ENCODE data around the gene CRISP3. TPM values are rescaled to one million over a fixed set of nuclear protein-coding genes. Genes with fewer than 3 reads are reported as not detected.

CRISP3 gene
- total and polyA plus RNA-seq, 2 of the 8 experiments (the other 6 are each of a cell fraction or from before 2014, with no cell fraction given): not detected

DNA sequence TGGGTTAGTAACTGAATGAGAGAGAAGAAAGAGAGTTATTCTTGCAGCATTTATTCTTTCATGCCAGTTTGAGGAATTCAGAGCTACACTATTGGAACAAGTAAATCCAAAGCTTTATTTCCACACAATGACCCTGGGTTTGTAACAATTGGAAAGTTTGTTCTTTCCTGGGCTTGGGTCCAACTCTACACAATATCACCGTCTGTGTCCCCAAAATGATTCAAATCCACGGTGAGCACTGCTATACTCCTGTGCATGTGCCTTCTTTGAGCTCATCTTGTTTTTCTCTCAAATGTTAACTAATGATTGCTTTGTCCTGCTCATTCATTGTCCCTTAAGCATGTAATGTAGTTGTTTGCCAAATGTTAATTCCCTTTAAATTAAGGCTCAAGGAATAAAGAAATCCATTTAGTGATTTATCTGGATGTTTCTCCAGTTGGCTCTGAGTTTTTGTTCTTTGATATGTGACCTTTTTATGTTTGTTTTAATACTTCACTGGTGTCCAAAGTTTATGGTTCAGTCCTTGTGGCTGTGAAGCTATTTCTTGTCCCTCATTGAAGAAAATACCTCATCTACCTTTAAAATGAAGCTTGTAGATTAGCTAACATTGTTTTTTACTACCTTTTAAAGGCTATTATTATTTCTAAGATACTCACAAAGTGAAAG lies 20.5 kb upstream of the CRISP3 start:
- no peaks in the 10 kb centered on the region for H3K23me2 ChIP-seq (ENCODE audit: low read depth, low read length)
- no peak overlapping the region for H2BK15ac ChIP-seq (ENCODE audit: low read length)
- no peak overlapping the region for H2BK12ac ChIP-seq (ENCODE audit: low read depth, low read length)
- no peaks in the 10 kb centered on the region for H3K79me2 ChIP-seq (ENCODE audit: control insufficient read depth in 1 of 2, insufficient read depth in 2 of 2, low read length in 2 of 2)
- H3K4me3 ChIP-seq (ENCODE audit: extremely low read depth in 1 of 4, insufficient read depth in 2 of 4, low read depth in 3 of 4, low read length in 4 of 4): no peak overlapping the region
- FAIRE-seq (no peak), DNase-seq (ENCODE audit: low read depth in 1 of 2, low spot score in 2 of 2) (no peak)
- no peak overlapping the region for H3K4ac ChIP-seq (replicated peaks; ENCODE audit: insufficient read length, low read depth, low read length)
- H2AK5ac ChIP-seq (ENCODE audit: low read depth, low read length): no peak overlapping the region
- no peak overlapping the region for H4K8ac ChIP-seq (ENCODE audit: extremely low read depth, insufficient read depth, low read length)
- H3K4me1 ChIP-seq (replicated peaks in 1 of 4; ENCODE audit: control insufficient read depth in 3 of 4, insufficient read depth in 4 of 4, low read length in 3 of 4): no peaks in the 10 kb centered on the region
- H3K79me1 ChIP-seq (ENCODE audit: low read depth, low read length): no peaks in the 10 kb centered on the region
- no peak overlapping the region for H2BK120ac ChIP-seq (replicated peaks; ENCODE audit: low read depth, low read length)
- H3K9me3 ChIP-seq (ENCODE audit: insufficient read depth in 2 of 2, low read depth in 1 of 2, low read length in 1 of 2): no peaks in the 10 kb centered on the region
- H3K18ac ChIP-seq (ENCODE audit: extremely low read depth, low read length): no peak overlapping the region
- ChIA-PET CTCF (ENCODE audit: partially characterized antibody) (interaction anchor here (0.8 kb wide), 1 partner anchor 14 kb away, joined by 3 read pairs; no protein-coding TSS in a partner anchor), POLR2A (ENCODE audit: partially characterized antibody) (no interaction called here)
- H4K91ac ChIP-seq (replicated peaks; ENCODE audit: insufficient read length, low read length): no peak overlapping the region
- no peaks in the 10 kb centered on the region for H4K20me1 ChIP-seq (replicated peaks in 1 of 2; ENCODE audit: control insufficient read depth in 1 of 2, insufficient read depth in 2 of 2, low read length in 2 of 2)
- no peak overlapping the region for H3K4me2 ChIP-seq (ENCODE audit: insufficient read depth in 1 of 2, low read depth in 2 of 2, low read length in 2 of 2)
- no peak overlapping the region for H2BK20ac ChIP-seq (ENCODE audit: low read length)
- H3K14ac ChIP-seq (ENCODE audit: insufficient read length): no peak overlapping the region
- H3K56ac ChIP-seq (replicated peaks; ENCODE audit: insufficient read length, low read depth, low read length): no peak overlapping the region
- H3K27ac ChIP-seq (ENCODE audit: low read depth, low read length): no peak overlapping the region
- H2BK5ac ChIP-seq (ENCODE audit: low read depth, low read length): no peak overlapping the region
- no peaks in the 10 kb centered on the region for H3K27me3 ChIP-seq (replicated peaks in 1 of 4; ENCODE audit: control insufficient read depth in 3 of 4, extremely low read depth in 1 of 4, insufficient read depth in 3 of 4, low read length in 3 of 4)
- H4K5ac ChIP-seq (ENCODE audit: insufficient read length, low read depth, low read length): no peak overlapping the region
- no peak overlapping the region for H3K9ac ChIP-seq (replicated peaks in 1 of 4; ENCODE audit: extremely low read depth in 1 of 4, low read depth in 3 of 4, low read length in 3 of 4)
- no peaks in the 10 kb centered on the region for H3K36me3 ChIP-seq (ENCODE audit: control insufficient read depth in 2 of 4, insufficient read depth in 4 of 4, low read length in 3 of 4)
- 81% methylated on average over 2 of the region's 2 CpGs; no CpG with 5 or more reads in 1 of the 2 experiments for WGBS, 2 experiments (ENCODE audit: extremely low coverage in 1 of 2, insufficient coverage in 1 of 2, insufficient read length in 1 of 2, insufficient replicate concordance in 2 of 2, low coverage in 1 of 2, low lambda C conversion rate in 2 of 2, missing lambda C conversion rate in 1 of 2)
- H2AFZ ChIP-seq (ENCODE audit: low read length): no peak overlapping the region
- H3K23ac ChIP-seq (ENCODE audit: insufficient read length): no peak overlapping the region
- TF ChIP-seq YY1 (IDR thresholded peaks at IDR 0.05; ENCODE audit: low read depth, low read length) (no peak), MAX (IDR thresholded peaks at IDR 0.05) (no peak), ASH2L (IDR thresholded peaks at IDR 0.05; ENCODE audit: low read length) (no peak), NANOG (IDR thresholded peaks at IDR 0.05; ENCODE audit: insufficient read depth, low read depth, low read length, poor library complexity, severe bottlenecking) (no peak), SP4 (IDR thresholded peaks at IDR 0.05; ENCODE audit: low read length) (no peak), TEAD4 (IDR thresholded peaks at IDR 0.05; ENCODE audit: low read depth, low read length) (no peak), TBP (IDR thresholded peaks at IDR 0.05; ENCODE audit: low read depth, low read length) (no peak), NRF1 (IDR thresholded peaks at IDR 0.05; ENCODE audit: low read depth, low read length) (no peak), BRCA1 (IDR thresholded peaks at IDR 0.05; ENCODE audit: low read depth, low read length) (no peak), JUN (IDR thresholded peaks at IDR 0.05; ENCODE audit: low read depth, low read length) (no peak), CHD2 (IDR thresholded peaks at IDR 0.05; ENCODE audit: low read length) (no peak)
- TF ChIP-seq, protein P1, sequence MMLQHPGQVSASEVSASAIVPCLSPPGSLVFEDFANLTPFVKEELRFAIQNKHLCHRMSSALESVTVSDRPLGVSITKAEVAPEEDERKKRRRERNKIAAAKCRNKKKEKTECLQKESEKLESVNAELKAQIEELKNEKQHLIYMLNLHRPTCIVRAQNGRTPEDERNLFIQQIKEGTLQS (IDR thresholded peaks at IDR 0.05; ENCODE audit: insufficient read depth, low read depth, low read length): no peak
- TF ChIP-seq, protein P2, sequence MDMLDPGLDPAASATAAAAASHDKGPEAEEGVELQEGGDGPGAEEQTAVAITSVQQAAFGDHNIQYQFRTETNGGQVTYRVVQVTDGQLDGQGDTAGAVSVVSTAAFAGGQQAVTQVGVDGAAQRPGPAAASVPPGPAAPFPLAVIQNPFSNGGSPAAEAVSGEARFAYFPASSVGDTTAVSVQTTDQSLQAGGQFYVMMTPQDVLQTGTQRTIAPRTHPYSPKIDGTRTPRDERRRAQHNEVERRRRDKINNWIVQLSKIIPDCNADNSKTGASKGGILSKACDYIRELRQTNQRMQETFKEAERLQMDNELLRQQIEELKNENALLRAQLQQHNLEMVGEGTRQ (IDR thresholded peaks at IDR 0.05; ENCODE audit: low read length): no peak

All from H1 (cell line).